GM21786 (cell line): ENCODE measurements around the gene SAG.
"Not testable (repeated sequence)": the region's sequence is repeated elsewhere in the genome, so short reads cannot be mapped to it uniquely, and the experiment has no call there.

Experiments
- ATAC-seq: cut with Tn5 transposase; IDR thresholded peaks from one replicate; pipeline ENCODE4 v1.9.1; 2021; ENCODE audit not compliant: unreplicated experiment

Gene SAG

GRCh38 chr2:233354500-233354924, 46.9 kb downstream of the SAG start:
- peak; percentile 25 for ATAC-seq

DNA sequence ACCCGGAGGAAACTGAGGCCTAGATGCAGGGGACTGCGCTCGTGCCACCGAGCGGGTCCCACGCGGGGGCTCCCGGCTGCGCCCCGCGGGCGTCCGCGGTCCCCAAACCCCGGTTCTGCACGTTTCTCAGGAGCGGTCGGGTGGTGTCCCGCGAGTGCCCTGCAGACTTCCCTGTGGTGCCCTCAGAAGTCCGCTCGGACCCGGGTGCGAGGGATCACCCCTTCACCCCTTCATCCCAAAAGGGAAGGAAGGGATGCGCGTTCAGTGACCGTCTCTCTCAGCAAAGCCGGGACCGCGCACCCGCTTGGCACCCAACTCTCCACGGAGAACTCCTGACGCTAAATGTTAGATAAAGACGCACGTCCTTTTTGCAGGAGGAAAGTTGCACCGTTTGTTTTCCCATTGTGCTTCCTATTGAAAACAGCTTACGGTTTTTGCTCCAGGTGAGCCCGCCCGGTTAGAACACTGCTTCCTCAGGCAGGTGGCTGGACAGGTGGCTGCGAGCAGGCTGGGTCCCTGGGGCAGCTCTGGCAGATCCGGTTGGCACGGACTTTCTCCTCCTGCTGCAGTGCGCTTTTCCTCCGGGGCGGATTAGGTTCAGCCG, 47.5 kb downstream of the SAG start:
- ATAC-seq: no peak

GRCh38 chr2:233355916-233356315, 48.3 kb downstream of the SAG start:
- ATAC-seq: no peak

DNA sequence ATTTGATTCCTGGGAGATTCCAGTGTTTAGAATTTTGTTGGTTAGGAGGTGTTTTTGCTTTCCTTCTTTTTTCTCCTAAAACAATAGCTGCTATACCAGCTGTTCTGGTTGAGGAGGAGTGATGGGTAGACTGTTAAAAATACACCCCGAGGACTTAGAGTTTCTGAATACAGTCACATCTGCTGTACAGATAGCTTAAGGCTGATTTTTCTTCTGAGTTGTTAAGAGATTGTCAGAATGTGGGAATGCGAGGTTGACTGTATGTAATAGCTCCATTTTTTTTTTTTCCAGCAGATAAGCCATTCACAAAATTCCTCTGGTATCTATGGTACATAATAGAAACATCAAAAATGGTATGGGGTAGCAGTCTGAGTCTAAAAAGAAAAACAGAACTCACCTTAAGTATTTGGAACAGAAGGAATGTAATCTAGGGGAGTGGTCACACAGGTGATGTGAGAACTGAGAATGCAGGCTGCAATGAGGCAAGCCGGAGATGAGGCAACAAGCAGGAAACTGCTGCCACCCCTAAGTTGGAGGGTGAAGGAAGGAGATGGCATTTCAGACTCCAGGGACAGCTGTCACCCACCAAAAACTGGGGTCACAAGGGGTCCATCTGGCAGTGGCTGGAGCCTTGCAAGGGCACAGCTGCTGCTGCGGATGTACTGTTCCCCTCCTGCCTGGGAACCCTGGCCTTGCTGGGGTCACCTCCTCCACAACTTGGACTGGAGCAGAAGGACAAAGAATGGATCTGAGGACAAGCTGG, 49.1 kb downstream of the SAG start:
- ATAC-seq: no peak

- no peak for ATAC-seq
Observed at GRCh38 chr2:233358335-233358734, 50.7 kb downstream of the SAG start.

DNA sequence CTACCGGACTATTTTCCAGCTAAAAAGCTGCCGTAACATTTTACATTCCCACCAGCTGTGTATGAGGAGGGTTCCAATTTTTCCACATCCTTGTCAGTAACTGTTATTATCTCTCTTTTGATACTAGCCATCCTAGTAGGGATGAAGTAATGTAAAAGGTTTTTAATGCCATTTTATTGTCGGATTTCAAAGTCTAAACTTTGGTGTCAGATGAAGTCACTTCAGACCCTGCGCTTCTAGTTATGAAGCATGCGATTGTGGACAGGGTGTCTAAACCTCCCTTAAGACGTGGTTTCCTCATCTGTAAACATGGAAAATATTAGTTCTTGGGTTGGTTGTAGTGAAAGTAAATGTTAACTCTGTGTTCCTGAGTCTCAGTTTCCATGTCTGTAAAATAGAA, 51.3 kb downstream of the SAG start:
- no peak for ATAC-seq

DNA sequence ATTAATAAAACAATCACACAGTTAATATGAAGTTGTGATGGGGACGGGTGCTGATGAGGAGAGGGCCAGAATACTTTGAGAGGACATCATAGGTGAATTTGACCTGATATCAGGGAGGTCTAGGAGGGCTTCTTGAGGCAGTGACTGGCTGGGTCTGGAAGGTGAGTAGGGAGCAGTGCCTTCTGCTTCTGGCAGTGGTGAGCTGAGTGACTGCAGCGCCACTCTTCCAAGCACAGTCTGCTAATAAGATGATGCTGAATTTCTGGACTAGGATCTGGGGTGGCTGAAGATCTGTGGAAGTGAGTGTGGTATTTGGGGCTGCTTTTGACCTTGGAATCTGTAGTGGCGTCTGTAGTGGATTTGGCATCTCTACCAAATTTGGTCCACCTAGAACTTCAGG, 52.2 kb downstream of the SAG start:
- ATAC-seq: no peak

DNA sequence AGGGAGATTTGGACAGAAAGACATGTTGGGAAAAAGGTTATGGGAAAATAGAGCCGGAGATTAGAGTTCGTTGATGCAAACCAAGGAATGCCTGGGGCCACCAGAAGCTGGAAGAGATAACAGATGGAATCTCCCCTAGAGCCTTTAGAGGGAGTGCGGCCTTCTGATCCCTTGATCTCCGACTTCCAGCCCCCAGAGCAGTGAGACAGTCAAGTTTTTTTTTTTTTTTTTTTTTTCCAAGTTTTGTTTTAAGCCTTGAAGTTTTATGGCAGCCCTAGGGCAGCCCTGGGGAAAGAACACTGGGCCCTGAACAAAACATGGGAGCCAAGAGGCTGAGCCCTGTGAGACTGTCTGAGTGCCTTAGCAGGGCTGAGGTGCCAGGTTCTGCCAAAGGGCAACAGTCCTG, 53.2 kb downstream of the SAG start:
- no peak for ATAC-seq

- ATAC-seq: no peak
Observed at GRCh38 chr2:233361297-233361696, 53.7 kb downstream of the SAG start.

GRCh38 chr2:233362742-233363141, 55.1 kb downstream of the SAG start:
- no peak for ATAC-seq

GRCh38 chr2:233363744-233364235, 56.2 kb downstream of the SAG start:
- ATAC-seq: peak; percentile 81

- ATAC-seq: no peak
Observed at GRCh38 chr2:233365861-233366520, 58.4 kb downstream of the SAG start.

DNA sequence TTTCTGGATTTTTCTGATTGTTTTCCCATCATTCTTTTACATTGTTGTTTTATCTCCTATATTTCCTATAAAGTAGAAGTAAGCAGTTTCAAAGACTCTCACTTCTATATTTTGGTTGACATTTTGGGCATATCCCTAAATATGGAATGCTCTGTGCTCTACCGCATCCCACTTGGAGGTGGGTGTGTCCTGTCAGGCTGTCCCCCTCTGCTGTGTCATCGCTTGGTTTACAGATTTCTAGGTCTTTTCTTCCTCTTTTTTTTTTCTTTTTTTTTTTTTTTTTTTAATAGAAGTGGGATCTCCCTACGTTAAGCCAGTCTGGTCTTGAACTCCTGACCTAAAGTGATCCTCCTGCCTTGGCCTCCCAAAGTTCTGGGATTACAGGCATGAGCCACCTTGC, 60.0 kb downstream of the SAG start:
- no peak for ATAC-seq

DNA sequence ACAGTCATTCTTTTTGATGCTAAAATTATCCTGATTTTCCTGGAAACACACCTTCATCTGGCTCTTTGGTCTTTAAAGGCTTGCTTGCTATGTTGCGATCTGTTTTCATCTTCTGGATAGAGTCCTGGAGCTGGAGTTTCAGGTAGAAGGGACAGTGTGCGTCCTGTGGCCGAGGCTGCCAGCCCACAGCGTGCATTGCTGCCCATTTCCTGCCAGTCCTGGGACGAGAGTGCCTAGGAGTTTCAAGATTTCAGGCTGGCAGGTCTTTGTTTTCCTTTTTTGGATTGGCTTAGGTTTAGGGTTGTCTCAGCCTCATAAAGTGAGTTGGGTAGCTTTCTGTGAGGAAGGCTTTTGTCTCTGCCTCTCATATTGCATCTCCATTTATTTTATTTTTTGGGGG, 61.1 kb downstream of the SAG start:
- ATAC-seq: no peak

- ATAC-seq: no peak
Observed at GRCh38 chr2:233369462-233369861, 61.8 kb downstream of the SAG start.

DNA sequence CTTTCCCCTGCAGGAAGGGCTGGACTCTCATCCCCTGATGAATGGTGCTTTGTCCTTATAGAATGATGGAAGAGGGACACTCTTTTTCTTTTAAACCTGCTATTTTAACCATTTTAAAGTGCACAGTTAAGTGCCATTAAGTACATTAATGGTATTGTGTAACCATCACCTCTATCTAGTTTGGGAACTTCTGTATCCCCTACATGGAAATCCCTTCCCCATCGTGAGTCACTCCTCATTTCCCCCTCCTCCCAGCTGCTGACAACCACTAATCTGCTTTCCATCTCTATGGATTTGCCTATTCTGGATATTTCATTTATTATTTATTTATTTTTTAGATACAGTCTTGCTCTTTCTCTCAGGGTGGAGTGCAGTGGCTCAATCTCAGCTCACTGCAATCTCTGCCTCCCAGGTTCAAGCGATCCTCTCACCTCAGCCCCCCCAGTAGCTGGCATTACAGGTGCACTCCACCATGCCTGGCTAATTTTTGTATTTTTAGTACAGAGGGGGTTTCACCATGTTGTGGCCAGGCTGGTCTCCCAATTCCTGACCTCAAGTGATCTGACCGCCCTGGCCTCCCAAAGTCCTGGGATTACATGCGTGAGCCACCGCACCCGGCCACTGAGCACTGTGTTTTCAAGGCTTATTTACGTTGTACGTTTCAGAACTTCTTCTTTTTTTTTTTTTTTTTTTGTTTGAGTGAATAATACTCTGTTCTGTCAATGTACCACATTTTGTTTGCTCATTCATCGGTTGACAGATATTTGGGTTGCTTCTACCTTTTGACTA, 62.5 kb downstream of the SAG start:
- no peak for ATAC-seq

- ATAC-seq: no peak
Observed at GRCh38 chr2:233371641-233372040, 64.0 kb downstream of the SAG start.

DNA sequence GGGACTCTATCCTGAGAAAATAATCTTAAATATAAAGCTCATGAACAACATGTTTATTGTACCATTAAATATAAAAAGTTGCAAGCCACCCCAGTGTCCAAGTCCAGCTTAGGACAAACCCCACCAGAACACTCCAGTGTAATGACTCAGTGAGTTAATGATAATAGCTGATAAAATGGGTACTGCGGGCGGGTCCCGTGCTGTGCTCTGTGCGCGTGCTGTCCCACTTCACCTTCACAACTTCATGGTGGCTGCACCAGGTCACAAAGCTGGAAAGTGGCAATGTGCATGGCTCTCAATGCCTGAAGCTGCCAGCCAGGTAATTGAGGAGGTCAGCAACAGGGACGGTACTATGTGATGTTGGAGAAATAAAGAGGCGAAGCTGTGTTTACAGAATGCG, 65.2 kb downstream of the SAG start:
- ATAC-seq: no peak

DNA sequence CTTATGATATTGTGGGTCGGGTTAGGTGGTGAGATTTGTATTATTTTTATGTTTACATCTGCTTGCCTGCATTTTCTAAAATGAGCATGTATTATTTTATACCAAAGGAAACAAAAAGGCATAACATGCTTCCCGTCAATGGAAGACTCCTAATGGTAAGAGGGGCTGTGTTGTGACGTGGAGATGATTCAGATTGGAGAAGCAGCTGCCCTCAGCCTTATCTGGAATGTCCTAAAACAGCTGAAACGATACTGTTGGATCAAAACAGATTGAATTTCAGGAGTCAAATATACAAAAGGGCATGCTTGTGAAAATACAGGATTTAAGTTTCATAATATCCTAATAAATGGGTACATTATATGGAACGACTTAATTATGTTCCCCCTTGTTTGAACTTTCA, 65.7 kb downstream of the SAG start:
- ATAC-seq: no peak

GRCh38 chr2:233374776-233375175, 67.2 kb downstream of the SAG start:
- not testable (repeated sequence) for ATAC-seq
